Stimulated activated CD8-positive, alpha-beta memory T cell treated with anti-CD3 and anti-CD28 coated beads, Interleukin-2, amount 100 ng/mL, for 1 hour (primary cell): ENCODE measurements around the gene GLB1L2.
"Not testable (repeated sequence)": the region's sequence is repeated elsewhere in the genome, so short reads cannot be mapped to it uniquely, and the experiment has no call there.

ENCODE experiments used
- DNase-seq, 2 donors: peaks; one replicate each; pipeline ENCODE4 v3.0.0-alpha.2; 2020; ENCODE audit warnings: low read depth in 2 of 2

Gene GLB1L2, protein sequence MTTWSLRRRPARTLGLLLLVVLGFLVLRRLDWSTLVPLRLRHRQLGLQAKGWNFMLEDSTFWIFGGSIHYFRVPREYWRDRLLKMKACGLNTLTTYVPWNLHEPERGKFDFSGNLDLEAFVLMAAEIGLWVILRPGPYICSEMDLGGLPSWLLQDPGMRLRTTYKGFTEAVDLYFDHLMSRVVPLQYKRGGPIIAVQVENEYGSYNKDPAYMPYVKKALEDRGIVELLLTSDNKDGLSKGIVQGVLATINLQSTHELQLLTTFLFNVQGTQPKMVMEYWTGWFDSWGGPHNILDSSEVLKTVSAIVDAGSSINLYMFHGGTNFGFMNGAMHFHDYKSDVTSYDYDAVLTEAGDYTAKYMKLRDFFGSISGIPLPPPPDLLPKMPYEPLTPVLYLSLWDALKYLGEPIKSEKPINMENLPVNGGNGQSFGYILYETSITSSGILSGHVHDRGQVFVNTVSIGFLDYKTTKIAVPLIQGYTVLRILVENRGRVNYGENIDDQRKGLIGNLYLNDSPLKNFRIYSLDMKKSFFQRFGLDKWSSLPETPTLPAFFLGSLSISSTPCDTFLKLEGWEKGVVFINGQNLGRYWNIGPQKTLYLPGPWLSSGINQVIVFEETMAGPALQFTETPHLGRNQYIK

DNA sequence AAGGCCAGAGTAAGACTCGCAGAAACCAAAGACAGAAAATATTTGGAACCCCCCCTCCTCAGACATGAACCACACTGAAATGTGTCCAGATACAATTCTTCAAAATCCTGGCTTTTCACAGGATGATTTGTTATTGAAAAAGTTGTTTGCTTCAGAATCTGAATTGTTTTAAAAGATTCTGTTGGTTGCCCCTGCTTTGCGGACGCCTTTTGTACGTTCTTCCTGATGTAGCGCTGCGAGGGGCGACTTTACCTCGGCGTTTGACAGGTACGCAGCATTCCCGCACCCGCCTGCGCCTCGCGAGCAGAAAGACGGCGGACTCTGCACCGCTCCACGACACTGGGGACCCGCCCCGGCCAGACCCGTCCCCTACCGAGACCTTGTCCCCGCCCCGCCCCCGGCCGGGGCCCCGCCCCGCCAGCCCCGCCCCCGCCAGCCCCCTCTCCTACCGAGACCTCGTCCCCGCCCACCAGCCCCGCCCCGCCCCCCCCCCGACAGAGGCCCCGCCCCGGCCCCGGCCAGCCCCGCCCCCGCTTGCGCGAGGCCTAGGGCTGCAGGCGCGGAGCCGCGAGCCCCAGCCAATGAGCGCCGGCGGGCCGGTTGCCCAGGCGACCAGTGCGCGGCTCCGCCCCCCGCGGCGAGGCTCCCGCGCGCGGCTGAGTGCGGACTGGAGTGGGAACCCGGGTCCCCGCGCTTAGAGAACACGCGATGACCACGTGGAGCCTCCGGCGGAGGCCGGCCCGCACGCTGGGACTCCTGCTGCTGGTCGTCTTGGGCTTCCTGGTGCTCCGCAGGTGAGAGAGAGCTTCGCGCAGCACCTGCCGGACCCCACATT, at the start of gene GLB1L2:
GLB1L2 (plus strand) TSS at position 635 of the 835 bp plus-strand sequence; CDS start at position 709, 74 bp downstream.
- peak; percentile 65 to 70 for DNase-seq

DNA sequence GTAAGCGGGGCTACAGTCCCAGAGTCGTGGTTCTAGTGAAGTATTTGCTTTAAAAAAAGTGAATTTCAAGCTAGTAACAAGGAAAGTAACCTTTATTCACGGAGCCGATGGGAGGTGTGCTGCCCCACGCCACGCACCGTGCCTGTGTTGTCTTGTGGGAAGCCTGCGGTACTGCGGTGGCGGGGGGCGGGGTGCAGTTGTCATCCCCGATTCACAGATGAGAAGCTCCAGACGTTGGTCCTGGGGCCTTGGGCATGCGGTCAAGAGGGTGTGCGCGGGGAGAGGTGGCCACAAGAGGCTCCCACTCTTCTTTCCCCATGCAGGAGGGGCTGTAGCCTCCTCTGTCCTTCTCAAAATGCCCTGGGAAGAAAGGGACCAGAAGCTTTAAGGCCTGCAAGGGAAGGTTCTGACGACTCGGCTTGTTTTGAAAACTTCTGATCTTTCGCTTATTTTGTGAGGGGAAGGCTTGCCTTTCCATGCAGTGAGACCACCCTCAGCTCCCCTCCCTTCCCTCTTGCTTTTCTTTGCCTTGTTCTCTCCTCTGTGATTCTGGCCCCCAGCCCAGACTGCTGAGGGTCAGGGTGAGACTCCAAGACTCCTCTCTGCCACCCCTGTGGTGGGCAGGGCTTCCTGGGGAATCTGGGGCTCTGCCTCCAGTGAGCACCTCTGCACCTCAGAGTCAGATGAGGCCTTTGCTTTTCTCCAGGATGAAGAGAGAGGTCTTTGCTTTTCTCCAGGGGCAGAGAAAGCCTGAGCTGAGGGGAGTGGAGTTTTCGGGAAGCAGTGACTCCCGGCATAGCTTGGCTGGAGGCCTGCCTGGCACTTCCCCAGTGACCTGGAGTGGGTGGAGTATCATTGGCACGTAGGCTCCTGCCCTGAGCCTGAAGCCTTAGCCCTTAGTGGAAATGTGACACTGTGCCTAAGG, 49.4 kb upstream of the GLB1L2 start:
- no peak for DNase-seq

DNA sequence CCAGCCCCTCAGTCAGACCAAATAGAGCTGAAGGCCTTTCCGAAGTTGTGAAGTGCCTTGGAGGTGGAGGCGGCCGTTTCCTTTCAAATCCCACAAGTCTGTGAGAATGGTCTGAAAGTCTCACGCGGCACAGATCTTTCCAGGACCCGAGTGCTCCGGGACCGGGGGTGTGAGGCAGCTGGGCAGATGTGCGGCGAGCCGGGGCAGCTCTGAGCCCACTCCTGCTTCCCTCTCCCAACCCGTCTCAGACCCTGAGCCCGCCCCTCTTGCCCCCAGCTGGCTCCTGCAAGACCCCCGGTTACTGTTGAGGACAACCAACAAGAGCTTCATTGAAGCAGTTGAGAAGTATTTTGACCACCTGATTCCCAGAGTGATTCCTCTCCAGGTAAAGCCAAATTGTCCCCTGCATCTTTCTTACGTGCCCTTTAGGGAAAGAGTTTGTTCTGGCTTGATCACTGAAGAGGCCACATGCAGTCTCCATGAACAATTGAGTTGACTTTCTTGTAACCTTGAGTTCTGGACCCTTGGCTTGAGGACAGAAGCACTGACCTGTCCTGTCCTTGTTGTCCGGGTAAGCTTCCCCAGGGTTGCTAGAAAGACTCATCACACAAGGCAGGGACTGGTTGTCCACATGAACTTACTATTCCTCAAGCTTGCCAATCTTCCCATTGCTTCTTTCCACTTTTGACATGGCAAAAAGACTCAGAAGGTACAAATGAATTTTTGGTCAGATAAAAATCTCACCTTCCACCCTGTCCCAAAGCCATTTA, 48.1 kb upstream of the GLB1L2 start:
- no peak for DNase-seq

- DNase-seq = not testable (repeated sequence)
Observed at GRCh38 chr11:134284349-134284748, 47.4 kb upstream of the GLB1L2 start.

GRCh38 chr11:134287561-134287960, 44.2 kb upstream of the GLB1L2 start:
- DNase-seq = no peak

- DNase-seq = no peak
Observed at GRCh38 chr11:134288486-134288885, 43.3 kb upstream of the GLB1L2 start.

DNA sequence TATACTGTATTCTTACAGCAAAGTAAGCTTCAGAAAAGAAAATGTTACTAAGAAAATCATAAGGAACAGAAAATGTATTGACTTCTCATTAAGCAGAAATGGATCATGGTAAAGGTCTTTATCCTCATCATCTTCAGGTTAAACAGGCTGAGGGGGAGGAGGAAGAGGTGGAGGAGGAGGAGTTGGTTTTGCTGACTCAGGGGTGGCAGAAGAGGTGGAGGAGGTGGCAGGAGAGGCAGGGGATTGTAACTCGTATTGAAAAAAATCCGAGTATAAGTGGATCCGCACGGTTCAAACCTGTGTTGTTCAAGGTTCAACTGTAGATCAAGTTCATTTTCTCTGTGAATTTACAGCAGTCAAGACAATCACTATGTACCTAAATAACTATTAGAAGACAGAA, 42.6 kb upstream of the GLB1L2 start:
- no peak for DNase-seq

DNA sequence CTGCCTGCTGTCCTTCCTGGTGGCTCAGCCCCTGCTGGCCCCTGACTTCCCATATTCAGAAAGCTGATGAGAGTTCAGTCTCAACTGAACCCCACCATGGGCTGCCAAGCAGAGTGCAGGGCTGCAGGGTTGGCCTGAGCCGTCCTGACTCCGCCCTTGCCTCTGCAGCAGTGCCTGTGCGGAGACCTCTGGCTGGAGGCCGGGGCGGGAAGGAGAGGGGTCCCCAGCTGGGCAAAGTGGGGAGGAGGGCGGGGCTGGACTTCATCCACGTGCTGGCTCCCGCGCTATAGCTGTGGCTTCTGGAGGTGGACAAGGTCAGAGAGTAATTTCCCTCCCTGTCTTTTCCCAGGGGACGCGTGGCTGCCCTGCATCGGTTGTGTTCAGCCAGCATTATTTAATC, 42.0 kb upstream of the GLB1L2 start:
- DNase-seq = no peak

- no peak for DNase-seq
Observed at GRCh38 chr11:134290646-134291045, 41.1 kb upstream of the GLB1L2 start.

DNA sequence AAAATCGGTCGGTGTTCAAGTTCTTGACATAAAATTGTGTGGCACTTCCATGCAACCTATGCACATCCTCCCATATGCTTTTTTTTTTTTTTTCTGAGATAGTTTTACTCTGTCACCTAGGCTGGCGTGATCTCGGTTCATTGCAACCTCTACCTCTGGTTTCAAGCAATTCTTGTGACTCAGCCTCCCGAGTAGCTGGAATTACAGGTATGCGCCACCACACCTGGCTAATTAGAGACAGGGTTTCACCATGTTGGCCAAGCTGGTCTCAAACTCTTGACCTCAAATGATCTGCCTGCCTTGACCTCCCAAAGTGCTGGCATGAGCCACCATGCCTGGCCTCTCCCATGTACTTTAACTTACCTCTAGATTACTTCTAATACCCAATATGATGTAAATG, 40.6 kb upstream of the GLB1L2 start:
- DNase-seq = no peak

GRCh38 chr11:134292661-134293060, 39.1 kb upstream of the GLB1L2 start:
- no peak for DNase-seq

DNA sequence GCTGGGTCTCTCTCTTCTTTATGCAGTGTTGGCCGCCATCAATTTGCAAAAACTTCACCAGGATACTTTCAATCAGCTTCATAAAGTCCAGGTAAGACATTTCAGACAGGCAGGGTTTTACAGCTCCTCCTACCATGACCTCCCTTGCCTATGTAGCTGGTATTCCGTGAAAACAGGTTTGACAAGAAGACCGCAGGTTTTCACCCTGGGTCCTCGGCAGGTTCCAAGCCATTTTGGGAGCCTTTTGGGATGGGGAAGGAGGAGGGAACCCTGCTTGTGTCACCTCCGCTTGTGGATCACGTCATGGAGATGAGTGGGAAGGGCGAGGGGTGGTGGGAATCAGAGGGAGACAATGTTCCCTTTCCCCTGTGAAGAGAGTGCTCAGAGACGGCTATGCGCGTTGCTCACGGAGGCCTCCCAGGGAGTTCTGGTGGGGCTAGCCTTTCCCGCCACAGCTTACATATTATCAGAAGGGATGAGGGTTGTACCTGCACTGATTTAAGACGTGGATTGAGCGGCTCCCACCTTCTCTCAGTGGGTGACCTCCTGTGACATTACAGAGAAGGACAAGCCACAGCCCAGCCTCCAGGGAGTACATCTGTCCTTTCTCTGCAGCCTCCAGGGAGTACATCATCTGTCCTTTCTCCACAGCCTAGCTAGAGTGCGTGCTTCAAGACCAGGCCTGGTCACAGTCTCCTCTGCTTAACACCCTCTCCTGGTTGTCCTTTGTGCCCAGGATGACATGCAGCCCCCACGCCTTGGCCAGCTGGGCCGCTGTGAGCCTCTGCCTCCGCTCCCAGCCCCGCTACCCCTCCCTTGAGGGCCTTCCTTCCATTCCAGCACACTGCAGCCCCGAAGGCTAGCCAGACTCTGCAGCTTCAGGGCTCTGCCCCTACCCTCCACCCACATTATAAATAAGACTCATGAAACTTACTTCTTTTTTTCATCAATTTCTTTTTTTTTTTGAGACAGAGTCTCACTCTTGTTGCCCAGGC, 38.4 kb upstream of the GLB1L2 start:
- no peak for DNase-seq

DNA sequence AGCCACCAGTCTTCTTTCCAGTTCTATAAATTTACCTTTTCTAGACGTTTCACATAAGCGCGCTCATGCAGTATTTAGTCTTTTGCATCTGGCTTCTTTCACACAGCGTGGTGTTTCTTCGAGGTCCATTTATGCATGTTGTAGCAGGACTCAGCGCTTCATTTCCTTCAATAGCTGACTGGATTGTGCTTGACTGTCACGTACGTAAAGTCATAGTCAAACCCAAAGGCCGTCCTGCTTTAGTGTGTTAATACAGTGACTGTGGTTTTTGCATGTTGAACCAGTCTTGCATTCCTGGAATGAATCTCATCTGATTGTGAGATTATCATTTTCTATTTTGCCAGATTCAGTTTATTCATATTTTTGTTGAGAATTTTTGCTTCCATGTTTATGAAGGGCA, 37.1 kb upstream of the GLB1L2 start:
- DNase-seq = no peak

- DNase-seq = no peak
Observed at GRCh38 chr11:134312223-134312622, 19.6 kb upstream of the GLB1L2 start.

DNA sequence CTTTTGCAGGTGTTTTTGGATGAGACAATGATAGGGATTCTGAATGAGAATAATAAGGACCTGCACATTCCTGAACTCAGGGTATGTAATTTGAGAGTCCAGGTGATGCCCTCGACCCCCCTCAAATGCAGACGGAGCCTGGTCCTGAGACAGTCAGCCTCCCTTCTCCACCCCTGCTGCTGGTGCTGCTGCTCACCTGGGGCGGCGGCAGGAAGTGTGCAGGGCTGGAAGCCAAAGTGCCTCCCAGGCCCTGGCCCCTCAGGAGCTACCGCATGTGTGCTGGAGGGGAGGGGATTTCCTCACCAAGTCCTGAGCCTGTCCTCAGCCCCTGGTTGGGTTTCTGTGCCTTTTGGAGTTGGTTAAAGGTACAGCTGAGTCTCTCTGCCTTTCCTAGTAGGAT, 19.0 kb upstream of the GLB1L2 start:
- no peak for DNase-seq

DNA sequence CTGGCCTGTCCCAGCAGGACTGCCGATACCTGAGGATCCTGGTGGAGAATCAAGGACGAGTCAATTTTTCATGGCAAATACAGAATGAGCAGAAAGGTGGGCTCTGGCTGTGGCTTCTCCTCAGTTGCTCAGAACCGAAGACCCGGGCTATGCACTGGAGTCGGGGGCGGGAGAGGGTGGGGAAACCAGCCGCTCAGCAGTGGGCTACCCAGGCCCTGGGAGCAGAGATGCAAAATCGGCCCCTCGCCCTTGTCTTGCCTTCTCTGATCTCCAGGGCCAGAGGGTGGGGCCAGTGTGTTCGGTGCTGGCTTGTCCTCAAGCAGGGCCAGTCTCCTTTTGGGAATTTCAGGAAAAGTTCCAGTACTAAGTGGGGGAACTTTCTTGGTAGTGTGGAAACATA, 18.4 kb upstream of the GLB1L2 start:
- no peak for DNase-seq

DNA sequence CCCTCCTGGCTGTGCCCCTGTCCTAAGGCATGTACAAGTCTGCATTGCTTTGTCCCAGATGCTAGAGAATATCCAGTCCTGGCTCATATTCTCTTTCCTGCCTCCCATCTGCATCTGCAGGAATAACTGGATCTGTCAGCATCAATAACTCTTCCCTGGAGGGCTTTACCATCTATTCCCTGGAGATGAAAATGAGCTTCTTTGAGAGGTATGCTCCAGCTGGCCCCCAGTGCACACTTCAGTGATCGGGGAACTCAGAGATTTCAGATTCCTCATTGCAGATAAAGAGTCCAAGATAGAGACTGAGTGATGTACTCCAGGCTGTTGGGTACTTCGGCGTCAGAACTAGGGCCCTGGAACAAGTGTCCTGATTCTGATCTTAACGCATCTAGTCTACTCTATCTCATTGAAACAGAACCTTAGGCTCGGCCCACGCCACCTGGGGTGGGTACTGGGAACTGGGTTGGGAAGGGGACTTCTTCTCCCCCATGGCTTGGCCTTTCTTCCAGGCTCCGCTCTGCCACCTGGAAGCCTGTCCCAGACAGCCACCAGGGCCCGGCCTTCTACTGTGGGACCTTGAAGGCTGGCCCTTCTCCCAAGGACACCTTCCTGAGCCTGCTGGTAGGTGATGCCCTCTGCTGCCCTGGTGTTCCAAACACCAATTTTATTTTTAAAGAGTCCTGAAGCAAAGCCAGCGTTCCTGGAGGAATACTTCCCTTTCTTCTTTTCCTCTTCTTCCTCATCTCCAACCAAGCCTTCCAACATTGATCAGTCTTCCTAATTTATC, 17.8 kb upstream of the GLB1L2 start:
- DNase-seq = no peak

DNA sequence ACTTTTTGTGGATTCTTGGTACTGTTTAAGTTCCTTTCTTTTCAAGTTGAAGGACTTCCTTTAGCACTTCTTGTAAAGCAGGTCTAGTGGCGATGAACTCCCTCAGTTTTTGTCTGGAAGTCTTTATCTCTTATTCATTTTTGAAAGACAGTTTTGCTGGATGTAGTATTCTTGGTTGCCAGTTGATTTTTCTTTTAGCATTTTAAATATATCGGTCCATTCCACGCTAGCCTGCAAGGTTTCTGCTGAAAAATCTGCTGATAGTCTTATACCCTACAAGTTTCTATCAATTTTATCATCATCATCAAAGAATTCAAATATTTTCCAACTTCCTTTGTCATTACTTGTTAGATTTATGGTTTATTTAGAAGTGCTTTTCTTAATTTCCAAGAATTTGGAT, 14.7 kb upstream of the GLB1L2 start:
- DNase-seq = no peak

DNA sequence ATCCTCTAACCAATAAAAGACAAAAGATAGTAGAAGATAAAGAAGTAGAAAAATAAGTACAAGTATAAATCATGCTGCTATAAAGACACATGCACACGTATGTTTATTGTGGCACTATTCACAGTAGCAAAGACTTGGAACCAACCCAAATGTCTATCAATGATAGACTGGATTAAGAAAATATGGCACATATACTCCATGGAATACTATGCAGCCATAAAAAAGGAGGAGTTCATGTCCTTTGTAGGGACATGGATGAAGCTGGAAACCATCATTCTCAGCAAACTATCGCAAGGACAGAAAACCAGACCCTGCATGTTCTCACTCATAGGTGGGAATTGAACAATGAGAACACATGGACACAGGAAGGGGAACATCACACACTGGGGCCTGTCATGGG, 10.4 kb upstream of the GLB1L2 start:
- not testable (repeated sequence) for DNase-seq
